ENCODE results near the gene HSBP1. TPM values are rescaled to one million over a fixed set of nuclear protein-coding genes. Genes with fewer than 3 reads are reported as not detected.

Gene HSBP1
- total RNA-seq, 2 donors from 2014 or later = 17.4 to 18.7 TPM

- DNase-seq (ENCODE audit: low spot score) = no peak
- no peak overlapping the region for H3K4me3 ChIP-seq
- 89% methylated on average over 33 of the region's 33 CpGs for WGBS
- no peaks in the 10 kb centered on the region for H3K36me3 ChIP-seq
- intact Hi-C loops (cut with DNase I) = loop anchor here (5.0 kb wide), 1 partner anchor 237 kb away; no protein-coding TSS in a partner anchor
- H3K4me1 ChIP-seq (replicated peaks) = no peaks in the 10 kb centered on the region
- no peak overlapping the region for H3K27ac ChIP-seq
- H3K27me3 ChIP-seq (replicated peaks; ENCODE audit: insufficient read depth) = no peaks in the 10 kb centered on the region
- H3K9me3 ChIP-seq = no peaks in the 10 kb centered on the region
- TF ChIP-seq POLR2A (IDR thresholded peaks at IDR 0.05) = no peak
- TF ChIP-seq POLR2AphosphoS5 (IDR thresholded peaks at IDR 0.05) = no peak
- TF ChIP-seq CTCF (IDR thresholded peaks at IDR 0.05) = no peak
Observed at GRCh38 chr16:83830091-83830768, 22.5 kb downstream of the HSBP1 start.

DNA sequence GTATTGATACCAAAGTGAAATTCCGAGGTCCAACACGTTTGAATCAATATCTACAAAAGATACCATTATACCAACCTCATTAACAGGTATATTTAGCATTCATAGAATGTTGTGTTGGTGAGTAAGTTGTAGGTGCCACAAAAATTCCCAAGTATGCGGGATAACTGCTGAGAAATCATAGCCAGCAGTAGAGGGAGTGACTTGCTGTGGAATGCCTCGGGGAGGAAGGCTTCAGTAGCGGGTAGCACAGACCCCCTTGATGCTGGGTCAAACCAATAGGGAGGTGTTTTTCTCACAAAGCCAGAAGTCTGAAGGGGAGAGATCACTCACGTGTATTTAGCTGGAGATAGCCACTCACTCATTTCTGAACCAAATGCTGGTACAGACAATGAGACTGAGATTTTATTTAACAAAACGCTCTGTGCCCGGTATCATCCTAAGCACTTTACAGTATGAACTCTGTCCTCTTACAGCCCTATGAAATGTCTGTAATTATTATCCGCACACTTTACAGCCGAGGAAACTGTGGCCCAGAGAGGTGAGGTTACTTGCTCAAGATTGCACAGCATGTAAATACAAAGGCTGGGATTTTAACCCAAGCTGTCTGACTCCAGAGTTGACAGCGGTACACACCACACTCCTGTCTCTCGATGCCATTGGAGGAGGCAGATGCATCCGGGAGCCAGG is 23.1 kb downstream of the HSBP1 start:
- H3K4me1 ChIP-seq (replicated peaks) = no peaks in the 10 kb centered on the region
- H3K27ac ChIP-seq = no peak overlapping the region
- no peak overlapping the region for H3K4me3 ChIP-seq
- no peaks in the 10 kb centered on the region for H3K9me3 ChIP-seq
- H3K27me3 ChIP-seq (replicated peaks; ENCODE audit: insufficient read depth) = no peaks in the 10 kb centered on the region
- TF ChIP-seq POLR2AphosphoS5 (IDR thresholded peaks at IDR 0.05) = no peak
- TF ChIP-seq CTCF (IDR thresholded peaks at IDR 0.05) = no peak
- TF ChIP-seq POLR2A (IDR thresholded peaks at IDR 0.05) = no peak
- 71% methylated on average over 13 of the region's 13 CpGs for WGBS
- DNase-seq (ENCODE audit: low spot score) = no peak
- no peaks in the 10 kb centered on the region for H3K36me3 ChIP-seq
- intact Hi-C loops (cut with DNase I) = loop anchor here (5.0 kb wide), 1 partner anchor 236 kb away; no protein-coding TSS in a partner anchor

DNA sequence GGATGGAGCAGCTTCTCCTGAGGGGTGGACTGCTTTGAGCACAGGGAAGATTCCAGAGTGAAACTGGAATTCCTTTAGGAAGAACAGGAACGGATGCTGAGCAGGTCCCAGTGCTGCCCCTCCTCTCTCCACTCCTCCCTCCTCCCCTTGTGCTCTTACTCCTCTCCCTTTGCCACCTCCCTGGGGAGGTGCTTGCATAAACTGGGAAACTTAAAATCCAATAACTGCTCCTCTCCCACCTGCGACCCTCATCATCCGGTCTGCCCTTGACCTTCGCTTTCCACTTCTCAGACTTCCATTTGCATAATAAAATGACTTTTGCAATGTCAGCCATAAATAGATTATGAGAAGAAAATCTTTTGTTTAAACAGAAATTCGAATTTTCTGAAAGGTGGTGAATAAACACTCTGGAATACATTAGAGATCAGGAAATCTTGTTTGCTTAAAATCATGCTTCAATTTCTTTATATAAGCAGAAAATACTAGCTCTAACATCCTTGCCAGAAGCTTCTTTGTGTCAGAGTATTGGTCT is 23.7 kb downstream of the HSBP1 start:
- Histone ChIP-seq H3K4me1 (replicated peaks) (no peaks in the 10 kb centered on the region), H3K4me3 (no peak overlapping the region), H3K9me3 (no peaks in the 10 kb centered on the region), H3K27ac (no peak overlapping the region), H3K27me3 (replicated peaks; ENCODE audit: insufficient read depth) (no peaks in the 10 kb centered on the region), H3K36me3 (no peaks in the 10 kb centered on the region)
- intact Hi-C loops (cut with DNase I) = loop anchor here (5.0 kb wide), 1 partner anchor 236 kb away; no protein-coding TSS in a partner anchor
- DNase-seq (ENCODE audit: low spot score) = no peak
- WGBS = 53% methylated on average over 5 of the region's 5 CpGs
- TF ChIP-seq POLR2AphosphoS5 (IDR thresholded peaks at IDR 0.05) = no peak
- TF ChIP-seq CTCF (IDR thresholded peaks at IDR 0.05) = no peak
- TF ChIP-seq POLR2A (IDR thresholded peaks at IDR 0.05) = no peak

GRCh38 chr16:83833921-83834320 is 26.1 kb downstream of the HSBP1 start:
- WGBS = 96% methylated on average over 2 of the region's 2 CpGs
- H3K9me3 ChIP-seq = no peaks in the 10 kb centered on the region
- H3K27ac ChIP-seq = no peak overlapping the region
- no peaks in the 10 kb centered on the region for H3K36me3 ChIP-seq
- H3K27me3 ChIP-seq (replicated peaks; ENCODE audit: insufficient read depth) = no peaks in the 10 kb centered on the region
- TF ChIP-seq POLR2A (IDR thresholded peaks at IDR 0.05) (no peak), CTCF (IDR thresholded peaks at IDR 0.05) (no peak), POLR2AphosphoS5 (IDR thresholded peaks at IDR 0.05) (no peak)
- no peak overlapping the region for H3K4me3 ChIP-seq
- intact Hi-C loops (cut with DNase I) = loop anchor here (5.0 kb wide), 1 partner anchor 233 kb away; no protein-coding TSS in a partner anchor
- H3K4me1 ChIP-seq (replicated peaks) = no peaks in the 10 kb centered on the region
- no peak for DNase-seq (ENCODE audit: low spot score)
